ENCODE data around the gene C1orf226.
"Not testable (repeated sequence)": the region's sequence is repeated elsewhere in the genome, so short reads cannot be mapped to it uniquely, and the experiment has no call there.

The C1orf226 gene

DNA sequence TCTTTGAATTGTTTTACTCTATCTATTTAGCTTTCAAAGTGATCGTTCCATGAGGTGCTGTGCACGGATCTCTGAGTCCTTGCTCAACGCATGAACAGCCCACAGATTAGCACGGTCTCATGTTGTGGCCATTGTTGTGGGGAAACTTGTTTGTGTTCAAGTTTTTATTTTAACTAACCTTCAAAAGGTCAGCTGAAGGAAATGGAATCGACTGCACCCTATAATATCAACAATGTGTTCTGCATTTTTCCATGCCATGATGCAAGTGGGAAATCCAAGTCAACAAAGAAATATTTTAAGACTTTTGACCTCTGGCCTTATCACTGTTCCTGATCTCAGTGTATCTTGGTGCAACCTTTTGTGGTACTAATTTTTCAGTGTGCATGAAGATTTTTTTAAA is 24.3 kb downstream of the C1orf226 start:
- TF ChIP-seq, protein P1, sequence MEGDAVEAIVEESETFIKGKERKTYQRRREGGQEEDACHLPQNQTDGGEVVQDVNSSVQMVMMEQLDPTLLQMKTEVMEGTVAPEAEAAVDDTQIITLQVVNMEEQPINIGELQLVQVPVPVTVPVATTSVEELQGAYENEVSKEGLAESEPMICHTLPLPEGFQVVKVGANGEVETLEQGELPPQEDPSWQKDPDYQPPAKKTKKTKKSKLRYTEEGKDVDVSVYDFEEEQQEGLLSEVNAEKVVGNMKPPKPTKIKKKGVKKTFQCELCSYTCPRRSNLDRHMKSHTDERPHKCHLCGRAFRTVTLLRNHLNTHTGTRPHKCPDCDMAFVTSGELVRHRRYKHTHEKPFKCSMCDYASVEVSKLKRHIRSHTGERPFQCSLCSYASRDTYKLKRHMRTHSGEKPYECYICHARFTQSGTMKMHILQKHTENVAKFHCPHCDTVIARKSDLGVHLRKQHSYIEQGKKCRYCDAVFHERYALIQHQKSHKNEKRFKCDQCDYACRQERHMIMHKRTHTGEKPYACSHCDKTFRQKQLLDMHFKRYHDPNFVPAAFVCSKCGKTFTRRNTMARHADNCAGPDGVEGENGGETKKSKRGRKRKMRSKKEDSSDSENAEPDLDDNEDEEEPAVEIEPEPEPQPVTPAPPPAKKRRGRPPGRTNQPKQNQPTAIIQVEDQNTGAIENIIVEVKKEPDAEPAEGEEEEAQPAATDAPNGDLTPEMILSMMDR (IDR thresholded peaks at IDR 0.05; ENCODE audit: low read depth, low read length), result no peak
- DNase-seq (ENCODE audit: extremely low read depth, low read depth), result no peak

DNA sequence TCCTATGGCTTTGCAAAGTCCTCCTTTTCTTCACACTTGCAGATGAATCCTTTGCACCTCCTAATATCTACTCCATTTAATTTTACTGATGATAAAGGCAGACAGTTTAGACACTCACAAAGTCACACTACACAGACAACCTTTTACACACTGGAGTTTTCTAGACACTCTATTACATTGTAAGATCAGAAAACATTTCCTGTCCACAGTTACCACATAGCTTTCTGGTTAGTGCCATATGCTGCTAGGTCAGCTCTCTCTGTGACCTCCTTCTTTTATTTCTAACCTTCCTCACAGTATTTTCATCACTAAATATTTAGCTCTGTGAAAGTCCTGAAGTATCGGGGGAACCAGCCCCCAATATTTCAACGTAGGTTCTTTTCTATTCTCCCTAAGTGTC is 25.3 kb downstream of the C1orf226 start:
- TF ChIP-seq, protein P1 (IDR thresholded peaks at IDR 0.05; ENCODE audit: low read depth, low read length), result no peak
- DNase-seq (ENCODE audit: extremely low read depth, low read depth), result no peak

DNA sequence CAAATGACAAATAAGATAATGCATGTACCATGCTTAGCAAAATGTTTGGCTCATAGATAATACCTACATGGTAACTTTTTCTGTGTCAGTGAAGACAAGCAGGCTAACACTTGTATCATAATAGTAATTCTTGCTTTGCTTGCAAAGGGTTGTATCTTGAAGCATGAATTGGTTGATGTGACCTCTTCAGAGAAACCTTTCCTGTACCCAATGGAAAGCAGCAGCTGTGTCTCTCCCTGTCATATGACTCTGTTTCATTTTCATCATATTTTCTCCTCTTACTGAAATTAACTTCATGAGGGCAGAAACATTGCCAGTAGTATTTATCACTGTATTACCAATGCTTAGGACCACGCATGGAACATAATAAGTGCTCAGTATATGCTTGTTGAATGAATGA is 26.0 kb downstream of the C1orf226 start:
- TF ChIP-seq, protein P1 (IDR thresholded peaks at IDR 0.05; ENCODE audit: low read depth, low read length), result no peak

GRCh38 chr1:162412002-162412401 is 30.5 kb downstream of the C1orf226 start, which contains the start of gene SH2D1B:
SH2D1B (minus strand) TSS chr1:162412136; CDS start chr1:162412016, 120 bp downstream.
- TF ChIP-seq, protein P1 (IDR thresholded peaks at IDR 0.05; ENCODE audit: low read depth, low read length), result no peak
- DNase-seq (ENCODE audit: extremely low read depth, low read depth), result no peak

More for the DNA sequence above, 26.0 kb downstream of the C1orf226 start:
- no peak for DNase-seq (ENCODE audit: extremely low read depth, low read depth)

DNA sequence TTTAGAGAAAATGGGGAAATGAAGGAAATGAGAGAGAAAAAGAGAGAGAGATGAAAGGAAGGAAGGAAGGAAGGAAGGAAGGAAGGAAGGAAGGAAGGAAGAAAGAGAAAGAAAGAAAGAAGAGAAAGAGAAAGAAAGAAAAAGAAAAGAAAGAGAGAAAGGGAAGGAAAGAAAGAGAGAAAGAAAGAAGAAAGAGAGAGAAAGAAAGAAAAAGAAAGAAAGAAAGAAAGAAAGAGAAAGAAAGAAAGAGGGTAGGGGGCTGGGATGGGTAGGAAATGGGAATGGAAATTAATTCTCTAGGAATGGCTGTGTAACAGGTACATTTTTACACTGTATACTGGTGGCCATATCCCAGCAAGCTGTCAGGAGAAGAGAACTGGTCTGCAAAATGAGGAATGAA is 34.7 kb downstream of the C1orf226 start:
- DNase-seq (ENCODE audit: extremely low read depth, low read depth), result no peak
- TF ChIP-seq, protein P1 (IDR thresholded peaks at IDR 0.05; ENCODE audit: low read depth, low read length), result no peak

DNA sequence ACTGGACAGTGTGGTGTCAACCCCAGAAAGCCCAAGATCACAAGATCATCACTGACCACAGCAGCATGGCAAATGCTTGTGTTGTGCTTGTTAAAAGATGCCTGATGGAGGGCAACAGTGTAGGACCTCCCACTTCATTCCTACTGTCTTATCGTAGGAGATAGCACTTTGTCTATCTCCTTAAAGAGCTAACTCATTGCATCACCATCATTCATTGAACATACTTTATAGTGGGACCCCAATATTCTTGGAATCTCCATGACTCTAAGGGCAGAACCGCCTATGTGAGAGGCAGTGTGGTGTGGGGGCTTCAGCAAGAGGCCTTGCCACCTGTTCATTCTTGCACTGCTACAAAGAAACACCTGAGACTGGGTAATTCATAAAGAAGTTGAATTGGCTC is 35.4 kb downstream of the C1orf226 start:
- DNase-seq (ENCODE audit: extremely low read depth, low read depth), result no peak
- TF ChIP-seq, protein P1 (IDR thresholded peaks at IDR 0.05; ENCODE audit: low read depth, low read length), result no peak

GRCh38 chr1:162417650-162418049 is 36.1 kb downstream of the C1orf226 start:
- no peak for DNase-seq (ENCODE audit: extremely low read depth, low read depth)
- TF ChIP-seq, protein P1 (IDR thresholded peaks at IDR 0.05; ENCODE audit: low read depth, low read length), result no peak

DNA sequence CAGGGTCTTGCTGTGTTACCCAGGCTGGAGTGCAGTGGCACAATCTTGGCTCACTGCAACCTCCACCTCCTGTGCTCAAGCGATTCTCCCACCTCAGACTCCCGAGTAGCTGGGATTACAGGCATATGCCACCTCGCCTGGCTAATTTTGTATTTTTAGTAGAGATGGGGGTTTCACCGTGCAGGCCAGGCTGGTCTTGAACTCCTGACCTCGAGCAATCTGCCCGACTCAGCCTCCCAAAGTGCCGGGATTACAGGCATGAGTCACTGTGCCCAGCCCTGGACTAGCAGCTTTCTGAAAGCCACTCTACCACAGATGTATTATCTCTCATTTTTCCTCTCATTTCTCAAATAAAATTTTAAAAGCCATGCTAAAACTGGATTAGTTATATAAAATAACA is 37.1 kb downstream of the C1orf226 start:
- DNase-seq (ENCODE audit: extremely low read depth, low read depth), result not testable (repeated sequence)

- not testable (repeated sequence) for DNase-seq (ENCODE audit: extremely low read depth, low read depth)
These were observed 38.0 kb downstream of the C1orf226 start for GRCh38 chr1:162419450-162419931.

Data from AG09319 (cell line).